K562 (cell line): ENCODE data around the gene ATP6V0A1. TPM values are rescaled to one million over a fixed set of nuclear protein-coding genes. Genes with fewer than 3 reads are reported as not detected.

Source experiments
- CAMTA2 ChIP-seq: fragments of 250-450 bp; sonication (Bioruptor Pico); conservative IDR thresholded peaks from 2 replicates; pipeline ENCODE4 v1.5.1; 2022
- HOXB6 ChIP-seq: fragments of 250-450 bp; sonication (Bioruptor Pico); IDR thresholded peaks from 2 replicates; pipeline ENCODE4 v1.5.1; 2022; ENCODE audit warnings: mild to moderate bottlenecking, borderline replicate concordance
- KDM1A ChIP-seq, 2 experiments: fragments of 450-650 bp; IDR thresholded peaks; 2 replicates each; pipeline ENCODE4 v1.6.1; 2016; ENCODE audit warnings: mild to moderate bottlenecking in 2 of 2
- ZNF586 ChIP-seq: fragments of 450-650 bp; formaldehyde crosslinking; conservative IDR thresholded peaks from 2 replicates; pipeline ENCODE4 v1.4.0; 2020; ENCODE audit warnings: mild to moderate bottlenecking, moderate library complexity
- polyA plus RNA-seq, 8 experiments: library from polyadenylated mRNA; depleted of rRNA in 4 of 8; stranded (reverse) in 5 of 8; unstranded in 3 of 8; fragments of >200 nt; fragmentation: Nextera tagmentation in 2 of 8; fragmentation: Illumina TruSeq in 1 of 8; extraction: Ambion mirVana in 2 of 8; extraction: Trizol in 1 of 8; gene quantifications; 2 replicates each; pipeline versions ENCODE4 v1.2.1 to v1.2.3, GENCODE V29; 2011 to 2014; ENCODE audit warnings: inconsistent platforms in 1 of 8, missing spikeins in 1 of 8
- total RNA-seq, 7 experiments: library from RNA; depleted of rRNA in 6 of 7; stranded (reverse); fragments of >200 nt in 6 of 7; fragmentation: Illumina TruSeq in 2 of 7; extraction: Trizol in 2 of 7; gene quantifications; 2 replicates each; pipeline versions ENCODE4 v1.2.1 to v1.2.3, GENCODE V29; 2011 to 2021; ENCODE audit warnings: low replicate concordance in 1 of 7
- TF ChIP-seq, protein P1 (sequence below): fragments of 450-650 bp; IDR thresholded peaks from 2 replicates; pipeline ENCODE4 v1.6.1; 2016; ENCODE audit warnings: mild to moderate bottlenecking, moderate library complexity
- TF ChIP-seq, protein P2 (sequence below), 2 experiments: IDR thresholded peaks in 1 of 2; conservative IDR thresholded peaks in 1 of 2; 2 replicates each; pipeline ENCODE4 v1.6.1; 2016; ENCODE audit warnings: low read depth in 2 of 2, mild to moderate bottlenecking in 1 of 2, missing compliant biosample characterization in 1 of 2, missing genetic modification characterization in 1 of 2, moderate library complexity in 1 of 2

The ATP6V0A1 gene
- total and polyA plus RNA-seq, 9 of the 15 experiments (the other 6 are each of a cell fraction or from before 2014, with no cell fraction given), result 11.8 to 158 (median 75.5) TPM

GRCh38 chr17:42518755-42519545 lies 60.3 kb downstream of the ATP6V0A1 start (continued):
- TF ChIP-seq, protein P1, sequence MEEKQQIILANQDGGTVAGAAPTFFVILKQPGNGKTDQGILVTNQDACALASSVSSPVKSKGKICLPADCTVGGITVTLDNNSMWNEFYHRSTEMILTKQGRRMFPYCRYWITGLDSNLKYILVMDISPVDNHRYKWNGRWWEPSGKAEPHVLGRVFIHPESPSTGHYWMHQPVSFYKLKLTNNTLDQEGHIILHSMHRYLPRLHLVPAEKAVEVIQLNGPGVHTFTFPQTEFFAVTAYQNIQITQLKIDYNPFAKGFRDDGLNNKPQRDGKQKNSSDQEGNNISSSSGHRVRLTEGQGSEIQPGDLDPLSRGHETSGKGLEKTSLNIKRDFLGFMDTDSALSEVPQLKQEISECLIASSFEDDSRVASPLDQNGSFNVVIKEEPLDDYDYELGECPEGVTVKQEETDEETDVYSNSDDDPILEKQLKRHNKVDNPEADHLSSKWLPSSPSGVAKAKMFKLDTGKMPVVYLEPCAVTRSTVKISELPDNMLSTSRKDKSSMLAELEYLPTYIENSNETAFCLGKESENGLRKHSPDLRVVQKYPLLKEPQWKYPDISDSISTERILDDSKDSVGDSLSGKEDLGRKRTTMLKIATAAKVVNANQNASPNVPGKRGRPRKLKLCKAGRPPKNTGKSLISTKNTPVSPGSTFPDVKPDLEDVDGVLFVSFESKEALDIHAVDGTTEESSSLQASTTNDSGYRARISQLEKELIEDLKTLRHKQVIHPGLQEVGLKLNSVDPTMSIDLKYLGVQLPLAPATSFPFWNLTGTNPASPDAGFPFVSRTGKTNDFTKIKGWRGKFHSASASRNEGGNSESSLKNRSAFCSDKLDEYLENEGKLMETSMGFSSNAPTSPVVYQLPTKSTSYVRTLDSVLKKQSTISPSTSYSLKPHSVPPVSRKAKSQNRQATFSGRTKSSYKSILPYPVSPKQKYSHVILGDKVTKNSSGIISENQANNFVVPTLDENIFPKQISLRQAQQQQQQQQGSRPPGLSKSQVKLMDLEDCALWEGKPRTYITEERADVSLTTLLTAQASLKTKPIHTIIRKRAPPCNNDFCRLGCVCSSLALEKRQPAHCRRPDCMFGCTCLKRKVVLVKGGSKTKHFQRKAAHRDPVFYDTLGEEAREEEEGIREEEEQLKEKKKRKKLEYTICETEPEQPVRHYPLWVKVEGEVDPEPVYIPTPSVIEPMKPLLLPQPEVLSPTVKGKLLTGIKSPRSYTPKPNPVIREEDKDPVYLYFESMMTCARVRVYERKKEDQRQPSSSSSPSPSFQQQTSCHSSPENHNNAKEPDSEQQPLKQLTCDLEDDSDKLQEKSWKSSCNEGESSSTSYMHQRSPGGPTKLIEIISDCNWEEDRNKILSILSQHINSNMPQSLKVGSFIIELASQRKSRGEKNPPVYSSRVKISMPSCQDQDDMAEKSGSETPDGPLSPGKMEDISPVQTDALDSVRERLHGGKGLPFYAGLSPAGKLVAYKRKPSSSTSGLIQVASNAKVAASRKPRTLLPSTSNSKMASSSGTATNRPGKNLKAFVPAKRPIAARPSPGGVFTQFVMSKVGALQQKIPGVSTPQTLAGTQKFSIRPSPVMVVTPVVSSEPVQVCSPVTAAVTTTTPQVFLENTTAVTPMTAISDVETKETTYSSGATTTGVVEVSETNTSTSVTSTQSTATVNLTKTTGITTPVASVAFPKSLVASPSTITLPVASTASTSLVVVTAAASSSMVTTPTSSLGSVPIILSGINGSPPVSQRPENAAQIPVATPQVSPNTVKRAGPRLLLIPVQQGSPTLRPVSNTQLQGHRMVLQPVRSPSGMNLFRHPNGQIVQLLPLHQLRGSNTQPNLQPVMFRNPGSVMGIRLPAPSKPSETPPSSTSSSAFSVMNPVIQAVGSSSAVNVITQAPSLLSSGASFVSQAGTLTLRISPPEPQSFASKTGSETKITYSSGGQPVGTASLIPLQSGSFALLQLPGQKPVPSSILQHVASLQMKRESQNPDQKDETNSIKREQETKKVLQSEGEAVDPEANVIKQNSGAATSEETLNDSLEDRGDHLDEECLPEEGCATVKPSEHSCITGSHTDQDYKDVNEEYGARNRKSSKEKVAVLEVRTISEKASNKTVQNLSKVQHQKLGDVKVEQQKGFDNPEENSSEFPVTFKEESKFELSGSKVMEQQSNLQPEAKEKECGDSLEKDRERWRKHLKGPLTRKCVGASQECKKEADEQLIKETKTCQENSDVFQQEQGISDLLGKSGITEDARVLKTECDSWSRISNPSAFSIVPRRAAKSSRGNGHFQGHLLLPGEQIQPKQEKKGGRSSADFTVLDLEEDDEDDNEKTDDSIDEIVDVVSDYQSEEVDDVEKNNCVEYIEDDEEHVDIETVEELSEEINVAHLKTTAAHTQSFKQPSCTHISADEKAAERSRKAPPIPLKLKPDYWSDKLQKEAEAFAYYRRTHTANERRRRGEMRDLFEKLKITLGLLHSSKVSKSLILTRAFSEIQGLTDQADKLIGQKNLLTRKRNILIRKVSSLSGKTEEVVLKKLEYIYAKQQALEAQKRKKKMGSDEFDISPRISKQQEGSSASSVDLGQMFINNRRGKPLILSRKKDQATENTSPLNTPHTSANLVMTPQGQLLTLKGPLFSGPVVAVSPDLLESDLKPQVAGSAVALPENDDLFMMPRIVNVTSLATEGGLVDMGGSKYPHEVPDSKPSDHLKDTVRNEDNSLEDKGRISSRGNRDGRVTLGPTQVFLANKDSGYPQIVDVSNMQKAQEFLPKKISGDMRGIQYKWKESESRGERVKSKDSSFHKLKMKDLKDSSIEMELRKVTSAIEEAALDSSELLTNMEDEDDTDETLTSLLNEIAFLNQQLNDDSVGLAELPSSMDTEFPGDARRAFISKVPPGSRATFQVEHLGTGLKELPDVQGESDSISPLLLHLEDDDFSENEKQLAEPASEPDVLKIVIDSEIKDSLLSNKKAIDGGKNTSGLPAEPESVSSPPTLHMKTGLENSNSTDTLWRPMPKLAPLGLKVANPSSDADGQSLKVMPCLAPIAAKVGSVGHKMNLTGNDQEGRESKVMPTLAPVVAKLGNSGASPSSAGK, result no peak
- TF ChIP-seq KDM1A (IDR thresholded peaks at IDR 0.05) (peak; percentile 46 to 59; a peak in 2 of 4 replicates), ZNF586 (CRISPR knock-in tag) (no peak), CAMTA2 (no peak), HOXB6 (no peak)
- TF ChIP-seq, protein P2, sequence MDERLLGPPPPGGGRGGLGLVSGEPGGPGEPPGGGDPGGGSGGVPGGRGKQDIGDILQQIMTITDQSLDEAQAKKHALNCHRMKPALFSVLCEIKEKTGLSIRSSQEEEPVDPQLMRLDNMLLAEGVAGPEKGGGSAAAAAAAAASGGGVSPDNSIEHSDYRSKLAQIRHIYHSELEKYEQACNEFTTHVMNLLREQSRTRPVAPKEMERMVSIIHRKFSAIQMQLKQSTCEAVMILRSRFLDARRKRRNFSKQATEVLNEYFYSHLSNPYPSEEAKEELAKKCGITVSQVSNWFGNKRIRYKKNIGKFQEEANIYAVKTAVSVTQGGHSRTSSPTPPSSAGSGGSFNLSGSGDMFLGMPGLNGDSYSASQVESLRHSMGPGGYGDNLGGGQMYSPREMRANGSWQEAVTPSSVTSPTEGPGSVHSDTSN (CRISPR knock-in tag; IDR thresholded peaks at IDR 0.05; ENCODE audit: low read depth), result no peak
- TF ChIP-seq, protein P2 (tag; conservative IDR thresholded peaks at IDR 0.05; ENCODE audit: low read depth), result peak; percentile 65
